ENCODE data around the gene RAPGEF1. TPM values are rescaled to one million over a fixed set of nuclear protein-coding genes. Genes with fewer than 3 reads are reported as not detected.

Gene RAPGEF1
- total RNA-seq, 1 experiment from 2014 or later = 55.6 TPM

DNA sequence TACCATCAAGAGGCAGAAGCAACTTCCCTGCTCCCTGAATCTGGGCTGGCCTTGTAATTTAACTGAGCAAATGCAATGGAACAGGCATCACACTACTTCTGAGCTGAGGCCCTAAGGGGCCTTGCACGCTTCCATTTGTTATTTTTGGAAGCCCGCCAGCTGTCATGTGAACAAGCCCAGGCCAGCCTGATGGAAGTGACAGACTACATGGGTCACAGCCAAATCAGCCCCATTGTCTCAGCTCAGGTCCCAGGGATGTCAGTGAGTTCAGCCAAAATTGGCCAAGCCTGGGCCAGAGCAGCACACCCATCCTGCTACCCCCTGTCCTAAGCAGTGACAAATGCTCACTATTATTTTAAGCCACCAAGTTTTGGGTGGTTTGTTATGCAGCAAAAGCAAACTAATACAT, 121.8 kb downstream of the RAPGEF1 start:
- Histone ChIP-seq H2AFZ (ENCODE audit: low read length) (no peak overlapping the region), H3K18ac (ENCODE audit: insufficient read length, low read depth, low read length) (no peak overlapping the region), H3K56ac (ENCODE audit: insufficient read length, low read depth, low read length) (no peak overlapping the region), H3K23me2 (ENCODE audit: insufficient read length, low read depth, low read length, poor library complexity, severe bottlenecking) (no peaks in the 10 kb centered on the region), H4K5ac (ENCODE audit: insufficient read length, low read depth, low read length) (no peak overlapping the region), H4K91ac (ENCODE audit: insufficient read length, low read depth, low read length) (no peak overlapping the region), H3K79me1 (ENCODE audit: insufficient read depth, low read depth, low read length, poor library complexity, severe bottlenecking) (no peaks in the 10 kb centered on the region), H3K9me3 (ENCODE audit: control insufficient read depth, low read depth, low read length) (no peaks in the 10 kb centered on the region), H2BK20ac (ENCODE audit: low read depth, low read length, poor library complexity, severe bottlenecking) (no peak overlapping the region), H4K20me1 (ENCODE audit: control insufficient read depth, insufficient read depth, insufficient read length) (no peaks in the 10 kb centered on the region), H3K4me1 (ENCODE audit: insufficient read depth, low read length) (no peaks in the 10 kb centered on the region), H3K79me2 (ENCODE audit: insufficient read depth, low read length) (no peaks in the 10 kb centered on the region), H3K23ac (ENCODE audit: insufficient read length, low read depth, low read length) (no peak overlapping the region), H2BK5ac (ENCODE audit: insufficient read length, low read length) (no peak overlapping the region), H3K4ac (ENCODE audit: low read depth, low read length) (no peak overlapping the region), H3T11ph (ENCODE audit: low read length) (no peak overlapping the region), H3K4me2 (ENCODE audit: insufficient read depth, insufficient read length, low read length) (no peak overlapping the region), H3K27me3 (ENCODE audit: insufficient read depth, low read length) (no peaks in the 10 kb centered on the region), H3K27ac (ENCODE audit: insufficient read length, low read depth, low read length) (no peak overlapping the region), H4K8ac (replicated peaks; ENCODE audit: insufficient read length, low read depth, low read length) (no peak overlapping the region), H2BK120ac (ENCODE audit: low read depth, low read length, poor library complexity, severe bottlenecking) (no peak overlapping the region), H3K14ac (ENCODE audit: insufficient read depth, low read length) (no peak overlapping the region), H2AK5ac (ENCODE audit: insufficient read length, low read length) (no peak overlapping the region), H2BK12ac (ENCODE audit: insufficient read length, low read depth, low read length) (no peak overlapping the region), H3K9ac (ENCODE audit: extremely low read depth, insufficient read length, low read length) (no peak overlapping the region), H2BK15ac (ENCODE audit: low read depth, low read length) (no peak overlapping the region)
- Mint-ChIP-seq H3K4me1 (peaks cover 3 to 9% of the 10 kb centered on the region in 2 experiments), H3K27ac (peak overlapping the region in 1 of 3 experiments; percentile 21; a peak in 2 of 7 replicates), H3K4me3 (no peak overlapping the region), H3K36me3 (ENCODE audit: insufficient read depth in 1 of 3, low read depth in 3 of 3) (peaks cover 28 to 57% (median 36%) of the 10 kb centered on the region in 3 experiments), H3K27me3 (ENCODE audit: low read depth) (no peaks in the 10 kb centered on the region), H3K9me3 (no peaks in the 10 kb centered on the region)
- no peak for DNase-seq
- no CpG with 5 or more reads among the region's 2 CpGs for WGBS (ENCODE audit: extremely low coverage, insufficient read length, low lambda C conversion rate)
- TF ChIP-seq, protein P1, sequence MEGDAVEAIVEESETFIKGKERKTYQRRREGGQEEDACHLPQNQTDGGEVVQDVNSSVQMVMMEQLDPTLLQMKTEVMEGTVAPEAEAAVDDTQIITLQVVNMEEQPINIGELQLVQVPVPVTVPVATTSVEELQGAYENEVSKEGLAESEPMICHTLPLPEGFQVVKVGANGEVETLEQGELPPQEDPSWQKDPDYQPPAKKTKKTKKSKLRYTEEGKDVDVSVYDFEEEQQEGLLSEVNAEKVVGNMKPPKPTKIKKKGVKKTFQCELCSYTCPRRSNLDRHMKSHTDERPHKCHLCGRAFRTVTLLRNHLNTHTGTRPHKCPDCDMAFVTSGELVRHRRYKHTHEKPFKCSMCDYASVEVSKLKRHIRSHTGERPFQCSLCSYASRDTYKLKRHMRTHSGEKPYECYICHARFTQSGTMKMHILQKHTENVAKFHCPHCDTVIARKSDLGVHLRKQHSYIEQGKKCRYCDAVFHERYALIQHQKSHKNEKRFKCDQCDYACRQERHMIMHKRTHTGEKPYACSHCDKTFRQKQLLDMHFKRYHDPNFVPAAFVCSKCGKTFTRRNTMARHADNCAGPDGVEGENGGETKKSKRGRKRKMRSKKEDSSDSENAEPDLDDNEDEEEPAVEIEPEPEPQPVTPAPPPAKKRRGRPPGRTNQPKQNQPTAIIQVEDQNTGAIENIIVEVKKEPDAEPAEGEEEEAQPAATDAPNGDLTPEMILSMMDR (conservative IDR thresholded peaks at IDR 0.05) = no peak

Measured in H9 (cell line).